DMS53 treated with DMSO at 0.1 percent for 48 hours (cell line): ENCODE results near the gene ANKRD29.
"Not testable (repeated sequence)": the region's sequence is repeated elsewhere in the genome, so short reads cannot be mapped to it uniquely, and the experiment has no call there.

Source experiments
- DNase-seq: peaks from one replicate; lab custom pipeline; 2025; ENCODE audit not compliant: unreplicated experiment; lab: John Stamatoyannopoulos, UW

Gene ANKRD29

DNA sequence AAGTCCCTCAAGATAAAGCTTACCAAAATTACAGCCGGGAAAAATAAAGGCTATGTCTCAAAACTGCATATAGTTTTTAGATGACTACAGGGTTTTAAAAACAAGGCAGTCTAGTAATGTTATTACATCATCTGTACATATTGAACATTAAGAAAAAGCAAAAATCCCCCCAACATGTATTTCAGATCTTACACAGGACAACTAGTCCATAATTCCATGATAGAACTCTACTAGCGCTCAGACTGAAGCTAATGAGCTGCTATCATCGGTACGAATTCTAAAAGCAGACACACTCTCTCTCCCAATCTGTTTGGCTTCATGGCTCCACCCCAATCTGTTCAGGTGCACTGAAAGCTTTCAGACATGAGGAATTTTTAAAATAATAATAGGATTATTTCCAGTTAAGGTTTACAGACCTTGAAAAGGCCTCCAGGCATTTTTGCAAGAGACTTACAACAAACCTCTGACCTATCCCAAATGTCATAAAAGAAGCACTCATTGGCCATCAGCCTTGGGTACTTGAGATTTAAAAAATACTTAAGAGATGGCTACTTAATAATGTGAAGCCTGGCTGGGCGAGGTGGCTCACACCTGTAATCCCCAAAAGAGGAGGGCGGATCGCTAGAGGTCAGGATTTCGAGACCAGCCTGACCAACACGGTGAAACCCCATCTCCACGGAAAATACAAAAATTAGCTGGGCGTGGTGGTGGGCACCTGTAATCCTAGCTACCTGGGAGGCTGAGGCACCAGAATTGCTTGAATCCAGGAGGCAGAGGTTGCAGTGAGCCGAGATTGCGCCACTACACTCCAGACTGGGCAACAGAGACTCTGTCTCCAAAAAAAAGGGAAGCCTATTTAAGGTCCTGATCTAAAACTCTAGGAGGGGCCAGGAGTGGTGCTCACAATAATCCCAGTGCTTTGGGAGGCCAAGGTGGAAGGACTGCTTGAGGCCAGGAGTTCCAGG lies 78.4 kb downstream of the ANKRD29 start:
- no peak for DNase-seq

DNA sequence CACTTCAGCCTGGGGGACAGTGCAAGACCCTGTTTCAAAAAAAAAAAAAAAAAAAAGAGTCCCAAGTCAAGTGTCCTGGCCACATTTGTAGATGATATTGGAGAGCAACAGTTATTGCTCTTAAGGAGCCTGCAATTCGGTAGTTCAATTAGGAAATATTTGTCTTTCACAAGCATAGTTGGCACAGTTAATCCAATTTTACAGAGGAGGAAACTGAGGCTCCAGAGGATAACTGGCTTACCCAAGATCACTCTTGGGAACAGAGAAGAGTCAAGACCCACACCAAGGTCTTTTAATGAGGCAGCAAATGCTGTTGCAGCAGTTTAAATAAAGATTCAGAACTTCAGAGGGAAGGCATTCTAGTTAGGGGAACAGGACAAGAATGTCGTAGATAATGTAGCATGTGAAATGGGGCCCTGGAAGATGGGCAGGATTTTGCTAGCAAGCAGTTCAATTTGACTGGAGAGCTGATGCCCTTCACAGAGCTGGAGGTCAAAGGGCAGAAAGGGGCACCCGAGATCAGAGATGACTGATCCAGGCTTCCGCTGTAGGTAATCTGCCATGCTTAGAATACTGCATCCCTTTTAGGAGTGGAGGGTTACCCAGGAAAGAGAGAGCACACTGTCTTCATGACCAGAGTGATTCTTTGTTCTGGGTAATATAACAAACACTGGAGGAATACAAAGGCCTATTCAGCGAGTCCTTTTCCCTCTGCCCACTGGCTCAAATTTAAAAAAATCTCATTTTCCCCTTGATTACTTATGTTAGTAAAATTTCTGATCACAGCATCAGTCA lies 79.4 kb downstream of the ANKRD29 start:
- no peak for DNase-seq

DNA sequence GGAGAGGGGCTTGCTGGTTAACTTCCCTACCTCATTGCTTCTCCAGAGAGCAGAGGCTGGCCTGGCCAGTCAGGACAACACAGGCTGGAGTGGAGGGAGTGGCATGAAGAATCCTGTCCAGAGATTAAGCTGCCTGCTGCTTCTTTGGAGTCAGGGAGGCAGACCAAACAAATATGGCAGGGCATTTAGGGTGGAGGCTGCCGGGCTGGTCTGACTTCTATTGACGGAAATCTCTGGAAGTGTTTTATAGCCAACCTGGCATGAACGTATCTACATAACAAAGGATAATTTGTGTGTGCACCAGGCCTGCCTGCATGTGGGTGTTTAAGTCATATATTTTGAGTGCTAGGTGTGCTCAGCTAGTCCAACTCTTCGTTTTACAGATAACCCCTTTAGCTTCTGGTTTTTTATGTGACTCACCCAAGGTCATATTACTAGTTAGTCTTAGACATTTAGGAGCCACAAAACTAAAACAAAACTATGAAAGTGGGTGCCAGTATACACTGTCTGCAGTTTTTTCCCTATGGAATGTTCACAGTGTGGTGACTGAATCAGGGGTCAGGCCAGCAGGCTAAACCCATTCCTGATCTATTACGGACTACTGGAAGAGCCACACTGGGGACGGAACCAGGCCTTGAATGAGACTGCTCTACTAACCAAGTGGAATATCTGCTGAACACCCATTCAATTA lies 81.9 kb downstream of the ANKRD29 start:
- no peak for DNase-seq

DNA sequence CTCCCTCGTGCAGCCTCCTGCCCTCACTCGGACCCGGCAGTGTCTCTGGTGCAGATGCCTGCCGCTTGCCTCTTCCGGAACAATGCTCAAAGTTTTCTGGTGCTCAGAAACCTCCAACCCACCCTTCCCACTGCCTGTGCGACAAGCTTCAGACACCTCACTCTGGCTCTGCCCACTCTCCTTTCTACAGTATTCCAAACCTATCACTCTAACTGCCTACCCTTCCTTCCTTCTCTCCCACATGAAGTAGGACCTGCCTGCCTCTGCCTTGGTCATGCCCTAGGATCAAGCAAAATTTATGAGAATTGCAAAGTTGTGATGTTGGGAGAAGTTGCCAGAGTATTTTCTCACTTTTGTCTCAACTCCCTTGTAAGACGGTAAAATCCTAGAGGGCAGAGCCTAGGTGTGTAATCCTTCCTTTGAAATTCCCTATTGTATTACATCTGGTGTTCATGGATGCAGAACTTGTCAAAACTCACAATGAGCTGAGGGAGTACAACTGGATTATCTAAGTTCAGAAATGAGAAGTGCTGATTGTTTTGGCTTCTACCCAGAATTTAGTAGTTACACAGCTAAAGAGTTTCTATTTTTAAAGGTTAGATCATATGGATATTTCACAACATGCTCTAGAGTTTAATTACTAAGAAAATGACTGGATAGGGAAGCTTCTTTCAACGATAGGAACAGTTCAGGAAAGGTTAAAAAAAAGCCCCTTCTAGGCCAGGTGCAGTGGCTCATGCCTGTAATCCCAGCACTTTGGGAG lies 83.6 kb downstream of the ANKRD29 start:
- DNase-seq, result no peak

DNA sequence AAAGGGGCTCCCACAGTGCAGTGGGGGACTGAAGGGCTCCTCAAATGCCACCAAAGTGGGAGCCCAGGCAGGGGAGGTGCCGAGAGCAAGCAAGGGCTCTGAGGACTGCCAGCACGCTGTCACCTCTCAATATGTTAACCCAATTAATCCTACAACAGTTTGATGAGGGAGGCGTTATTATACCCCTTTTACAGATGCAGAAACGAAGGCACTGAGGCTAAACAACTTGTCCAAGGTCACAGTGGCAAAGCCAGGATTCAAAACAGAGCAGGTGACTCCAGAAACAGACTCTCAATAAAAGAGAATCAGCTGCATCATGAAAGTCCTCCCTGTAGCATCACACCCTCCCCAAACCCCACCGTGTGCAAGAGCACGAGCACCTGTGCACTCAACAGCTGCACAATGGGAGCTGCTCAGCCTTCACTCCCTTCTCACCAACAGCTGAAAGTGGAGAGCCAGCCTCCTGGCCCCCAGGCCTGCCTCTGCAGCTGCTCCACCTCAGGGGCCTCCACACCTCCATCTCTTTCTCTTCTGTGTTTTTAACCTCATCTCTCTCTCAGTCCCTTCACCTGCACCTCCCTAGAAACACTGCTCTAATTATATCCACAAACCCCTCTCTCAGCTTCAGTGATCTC lies 84.5 kb downstream of the ANKRD29 start:
- DNase-seq, result no peak

DNA sequence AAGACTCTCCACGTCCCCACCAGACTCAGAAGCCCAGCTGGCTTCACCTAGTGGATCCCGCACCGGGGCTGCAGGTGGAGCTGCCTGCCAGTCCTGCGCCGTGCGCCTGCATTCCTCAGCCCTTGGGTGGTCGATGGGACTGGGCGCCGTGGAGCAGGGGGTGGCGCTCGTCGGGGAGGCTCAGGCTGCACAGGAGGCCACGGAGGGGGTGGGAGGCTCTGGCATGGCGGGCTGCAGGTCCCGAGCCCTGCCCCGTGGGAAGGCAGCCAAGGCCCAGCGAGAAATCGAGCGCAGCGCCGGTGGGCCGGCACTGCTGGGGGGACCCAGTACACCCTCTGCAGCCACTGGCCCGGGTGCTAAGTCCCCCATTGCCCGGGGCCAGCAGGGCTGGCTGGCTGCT lies 85.2 kb downstream of the ANKRD29 start:
- not testable (repeated sequence) for DNase-seq

DNA sequence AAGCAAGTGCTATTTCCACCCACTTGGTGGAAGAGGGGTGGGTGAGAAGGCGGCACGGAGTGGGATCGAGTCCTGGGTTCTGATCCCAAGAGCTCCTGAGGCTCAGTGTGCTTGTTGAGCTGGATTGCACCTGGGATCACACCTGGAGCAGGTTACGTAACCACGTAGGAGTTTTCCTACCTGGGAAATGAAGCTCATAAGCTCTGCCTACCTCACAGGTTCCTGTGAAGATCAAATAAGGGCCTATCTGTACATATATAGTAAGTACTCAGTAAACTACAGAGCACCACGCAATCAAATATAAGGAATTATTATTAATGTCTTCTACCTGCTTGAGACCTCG lies 87.4 kb downstream of the ANKRD29 start:
- DNase-seq, result no peak

DNA sequence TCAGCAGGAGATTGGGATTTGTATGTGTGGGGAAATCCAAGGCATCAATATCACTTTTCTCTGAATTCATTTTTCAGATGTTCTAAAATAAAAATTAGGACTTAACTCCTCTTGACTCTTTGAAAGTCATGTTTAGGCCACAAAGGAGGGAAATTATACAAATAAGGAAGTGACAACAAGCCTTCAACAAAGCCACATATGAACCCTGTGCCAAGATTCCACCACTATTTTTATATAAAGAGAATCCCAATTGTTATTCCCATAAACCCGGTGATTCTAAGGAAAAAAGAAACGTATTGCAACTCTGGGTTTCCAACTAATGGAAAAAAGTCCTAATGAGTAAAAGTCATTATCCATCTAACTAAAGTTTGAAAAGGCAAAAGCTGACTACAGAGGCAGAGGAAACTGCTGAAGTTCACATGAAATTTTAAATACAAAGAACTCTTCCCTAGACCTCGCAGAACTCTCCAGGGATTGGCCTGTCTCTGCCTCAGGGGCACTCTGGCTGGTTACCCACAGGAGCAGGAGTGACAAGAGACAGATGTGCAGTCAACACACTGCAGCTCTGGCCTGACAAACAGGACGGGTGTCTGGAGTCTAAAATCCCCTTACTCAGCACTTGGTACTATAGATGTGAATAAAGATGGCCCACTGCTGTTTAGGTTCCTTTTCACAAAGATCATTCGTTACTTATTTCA lies 88.0 kb downstream of the ANKRD29 start:
- no peak for DNase-seq

DNA sequence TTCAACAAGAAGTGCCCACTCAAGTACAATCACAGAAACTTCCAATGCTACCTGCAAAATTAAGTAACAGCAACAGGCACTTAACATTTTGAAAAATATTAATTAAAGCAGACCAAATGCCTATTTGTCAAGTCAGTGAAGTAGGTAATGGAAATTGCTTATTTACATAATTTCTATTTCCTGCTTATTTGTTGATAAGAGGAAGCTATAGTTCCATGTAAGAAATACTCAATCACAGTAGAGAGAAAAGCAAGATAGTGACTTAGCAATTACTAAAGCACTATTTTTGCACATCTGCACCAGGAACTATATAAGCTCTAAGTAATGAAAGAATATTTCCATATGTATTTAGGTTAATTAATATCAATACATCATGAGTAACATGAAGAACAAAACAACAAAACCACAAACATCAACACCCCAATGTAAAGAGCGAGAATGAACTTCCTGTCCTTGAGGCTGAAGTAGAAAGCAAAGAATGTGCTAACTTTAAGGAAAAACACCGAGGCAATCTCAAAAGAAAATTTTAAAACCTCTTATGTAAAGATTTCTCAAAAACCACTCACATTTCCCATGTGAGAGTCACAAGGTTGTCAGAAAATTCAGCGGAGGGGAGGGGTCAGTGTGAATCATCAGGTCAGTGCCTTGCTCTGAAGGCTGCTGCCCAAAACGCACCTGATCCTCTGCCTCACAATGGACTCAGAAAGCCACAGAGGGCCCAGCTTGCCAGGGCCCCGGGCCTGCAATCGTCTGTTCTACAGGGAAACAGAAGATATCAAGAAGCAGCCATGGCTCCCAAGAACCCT lies 88.9 kb downstream of the ANKRD29 start:
- no peak for DNase-seq

DNA sequence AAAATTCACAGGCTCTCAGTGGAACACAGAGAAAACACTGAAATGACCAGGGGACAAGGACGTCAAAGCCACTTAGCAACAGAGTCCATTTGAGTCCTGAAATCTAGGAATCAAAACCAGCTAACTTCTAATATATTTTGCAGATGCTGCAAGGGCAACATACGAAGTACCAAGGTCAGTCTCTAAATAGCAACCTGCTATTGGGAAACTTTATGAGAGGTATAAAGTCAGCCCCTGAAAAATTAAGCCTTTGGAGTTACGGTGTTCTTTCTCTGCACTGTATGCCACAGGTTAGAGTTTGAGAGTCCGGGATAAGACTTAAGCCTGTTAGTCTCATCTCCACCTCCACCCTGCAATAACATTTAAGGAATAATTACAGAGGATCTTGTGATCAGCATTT lies 89.7 kb downstream of the ANKRD29 start:
- DNase-seq, result no peak

DNA sequence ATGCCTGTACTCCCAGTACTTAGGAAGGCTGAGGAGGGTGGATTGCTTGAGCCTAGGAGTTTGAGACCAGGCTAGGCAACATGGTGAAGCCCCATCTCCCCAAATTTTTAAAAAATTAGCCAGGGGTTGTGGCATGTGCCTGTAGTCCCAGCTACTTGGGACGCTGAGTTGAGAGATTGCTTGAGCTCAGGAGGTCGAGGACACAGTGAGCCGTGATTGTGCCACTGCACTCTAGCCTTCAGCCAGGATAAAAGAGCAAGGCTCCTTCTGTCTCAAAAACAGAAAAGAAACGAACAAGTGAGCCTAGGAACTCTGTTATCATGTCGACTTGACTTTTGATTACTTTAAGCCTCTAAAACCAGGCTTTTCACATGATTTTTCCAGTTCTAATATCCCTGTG lies 90.1 kb downstream of the ANKRD29 start:
- DNase-seq, result no peak

DNA sequence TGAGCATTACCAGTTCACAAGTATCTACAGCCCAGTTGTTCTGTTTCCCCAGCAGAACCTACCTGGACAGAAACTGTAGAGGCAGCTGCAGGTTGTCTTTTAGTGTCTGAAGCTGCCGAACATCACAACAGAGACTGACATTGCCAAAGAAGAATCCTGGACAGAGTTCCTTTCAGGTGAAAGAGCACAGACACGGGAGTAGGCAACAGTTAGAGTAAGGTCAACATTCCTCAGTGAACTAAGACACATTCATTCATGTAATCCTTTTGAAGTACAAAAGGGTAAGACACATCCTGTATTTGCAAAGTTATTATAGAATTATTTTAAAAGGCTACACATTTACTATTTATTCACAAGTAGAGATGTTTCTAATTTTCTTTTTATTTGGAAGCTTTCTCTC lies 90.7 kb downstream of the ANKRD29 start:
- DNase-seq, result no peak

DNA sequence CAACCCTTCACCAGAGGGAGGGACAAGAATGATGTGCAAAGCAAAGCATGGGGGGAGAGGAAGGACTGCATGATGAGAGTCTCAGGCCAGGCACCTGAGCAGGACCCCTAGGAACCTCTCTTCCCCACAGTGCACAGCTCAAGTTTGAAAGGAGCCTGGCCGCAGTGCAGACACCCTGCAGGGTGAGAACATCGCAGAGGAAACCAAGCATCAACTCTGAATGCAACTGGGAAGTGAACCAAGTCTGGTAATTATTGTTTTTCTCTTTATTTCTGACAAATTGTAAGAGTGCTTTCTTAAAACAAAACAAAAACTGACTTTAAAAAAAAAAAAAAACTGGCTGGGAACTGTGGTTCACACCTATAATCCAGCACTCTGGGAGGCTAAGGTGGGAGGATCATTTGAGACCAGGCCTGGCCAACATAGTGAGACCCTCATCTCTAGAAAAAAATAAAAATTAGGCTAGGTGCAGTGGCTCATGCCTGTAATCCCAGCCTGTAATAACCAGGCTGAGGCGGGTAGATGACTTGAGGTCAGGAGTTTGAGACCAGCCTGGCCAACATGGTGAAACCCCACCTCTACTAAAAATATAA lies 91.7 kb downstream of the ANKRD29 start:
- DNase-seq, result no peak

DNA sequence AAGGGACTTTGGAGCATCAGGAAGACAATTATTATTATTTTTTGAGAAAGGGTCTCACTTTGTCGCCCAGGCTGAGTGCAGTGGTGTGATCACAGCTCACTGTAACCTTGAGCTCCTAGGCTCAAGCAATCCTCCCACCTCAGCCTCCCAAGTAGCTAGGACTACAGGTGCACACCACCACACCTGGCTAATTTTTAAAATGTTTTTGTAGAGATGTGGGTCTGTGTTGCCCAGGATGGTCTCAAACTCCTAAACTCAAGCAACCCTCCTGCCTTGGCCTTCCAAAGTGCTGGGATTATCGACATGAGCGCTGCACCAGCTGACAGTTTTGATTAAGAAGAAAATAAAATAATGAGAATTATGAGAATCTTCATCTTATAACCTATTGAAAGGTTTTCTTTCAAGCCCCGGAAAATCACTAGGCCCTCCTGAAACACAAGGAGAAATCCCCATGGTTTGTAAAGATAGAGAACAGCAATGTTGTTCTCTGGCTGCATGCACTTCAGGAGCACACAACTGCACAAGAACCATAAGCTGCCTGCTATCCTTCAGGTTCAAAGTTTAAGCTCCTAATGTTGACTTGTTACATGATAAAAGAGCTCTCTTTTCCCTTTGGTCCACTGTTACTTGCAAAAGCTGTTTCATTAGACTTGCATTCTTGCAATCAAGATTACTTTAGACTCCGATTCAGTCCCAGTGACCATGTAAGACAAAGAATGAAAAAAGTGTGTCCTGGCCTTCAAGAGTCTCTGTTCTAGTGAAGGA lies 93.2 kb downstream of the ANKRD29 start:
- no peak for DNase-seq

DNA sequence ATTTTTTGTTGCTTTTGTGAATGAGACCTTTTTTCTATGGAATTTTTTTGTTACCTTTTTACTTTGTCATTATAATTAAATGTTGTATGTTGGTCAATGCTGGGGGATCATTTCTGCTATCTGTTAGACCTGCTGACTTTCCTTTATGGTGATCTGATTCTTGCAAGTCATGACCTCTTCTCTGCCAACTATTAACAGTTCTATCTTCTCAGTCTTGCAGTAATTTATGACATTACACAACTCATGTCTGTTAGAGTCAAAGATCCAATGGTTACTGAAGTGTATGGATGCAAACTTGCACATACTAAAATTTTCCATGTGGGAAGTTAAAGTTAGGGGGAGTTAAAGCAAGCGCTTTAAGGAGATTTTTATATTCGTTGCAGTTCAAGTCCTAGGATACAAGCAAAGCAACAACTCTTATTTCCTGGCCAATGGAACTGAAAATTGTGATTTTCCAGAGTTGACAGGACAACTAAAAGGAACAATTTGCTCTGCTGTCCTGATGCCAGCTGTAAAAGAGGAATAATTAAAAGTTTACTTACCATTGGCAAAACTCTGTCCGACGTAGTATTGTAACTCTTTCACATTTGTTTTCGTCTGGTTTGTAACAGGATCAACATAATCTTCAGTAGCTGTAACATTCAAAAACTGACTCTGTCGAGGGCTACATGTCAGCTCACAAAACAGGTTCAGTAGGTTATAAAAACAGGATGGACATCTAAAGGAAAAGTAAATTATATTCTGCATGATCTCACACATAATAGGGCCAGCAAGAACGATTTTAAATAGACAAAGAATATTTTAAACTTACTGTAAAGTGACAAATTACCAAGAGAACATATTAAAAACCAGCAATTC lies 94.2 kb downstream of the ANKRD29 start:
- DNase-seq, result no peak

DNA sequence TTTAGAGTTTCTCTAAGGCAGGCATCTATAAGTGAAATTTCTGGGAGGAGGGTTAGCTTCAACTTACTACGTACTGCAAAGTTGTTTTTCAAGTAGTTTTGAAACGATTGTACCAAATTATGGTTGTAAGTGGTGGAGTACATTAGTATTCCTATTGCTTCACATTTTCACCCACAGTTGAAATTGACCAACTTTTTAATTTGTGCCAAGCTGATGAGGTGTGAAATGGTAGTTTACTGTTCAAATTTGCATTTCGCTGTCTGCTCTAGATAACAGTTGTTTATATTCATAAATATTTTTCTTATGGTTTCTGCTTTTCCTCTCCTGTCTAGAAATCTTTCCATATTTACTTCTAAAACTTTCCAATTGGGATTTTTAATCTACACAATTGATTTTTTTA lies 95.0 kb downstream of the ANKRD29 start:
- DNase-seq, result no peak
